Lung (tissue), 12 donors: Measurements from ENCODE around the gene CCL11. TPM values are rescaled to one million over a fixed set of nuclear protein-coding genes. Genes with fewer than 3 reads are reported as not detected.
A peak's percentile ranks its signal among the peaks of the same experiment; 100 is the strongest.
"Not testable (repeated sequence)": the region's sequence is repeated elsewhere in the genome, so short reads cannot be mapped to it uniquely, and the experiment has no call there.

Experiments
- ATAC-seq: fragments of 200-7000 bp; cut with Tn5 transposase; one replicate; pipeline ENCODE4 v1.9.1; 2020; ENCODE audit warnings: moderate number of reproducible peaks; ENCODE audit not compliant: insufficient read depth, low FRiP score
- DNase-seq, 3 donors: peaks; one replicate each; pipeline ENCODE4 v3.0.0-alpha.2; 2013 to 2017
- H3K27ac ChIP-seq, 2 donors: one replicate each; pipeline ENCODE4 v1.5.1; 2013; ENCODE audit warnings: mild to moderate bottlenecking in 2 of 2, moderate library complexity in 2 of 2, control low read depth in 1 of 2, inconsistent platforms in 1 of 2, low read depth in 1 of 2, low read length in 1 of 2
- H3K27me3 ChIP-seq, 3 donors: one replicate each; pipeline ENCODE4 v1.5.1; 2013; ENCODE audit warnings: low read length in 2 of 3; ENCODE audit not compliant: control insufficient read depth in 3 of 3, insufficient read depth in 3 of 3
- H3K36me3 ChIP-seq, 4 donors: one replicate each; pipeline ENCODE4 v1.5.1; 2013; ENCODE audit warnings: low read length in 4 of 4, mild to moderate bottlenecking in 1 of 4, moderate library complexity in 1 of 4; ENCODE audit not compliant: control insufficient read depth in 4 of 4, insufficient read depth in 4 of 4
- H3K4me1 ChIP-seq, 5 donors: one replicate each; pipeline ENCODE4 v1.5.1; 2013; ENCODE audit warnings: low read length in 5 of 5, mild to moderate bottlenecking in 2 of 5, moderate library complexity in 1 of 5; ENCODE audit not compliant: control insufficient read depth in 5 of 5, insufficient read depth in 5 of 5
- H3K4me3 ChIP-seq: one replicate; pipeline ENCODE4 v1.5.1; 2013; ENCODE audit warnings: mild to moderate bottlenecking, control low read depth, moderate library complexity
- H3K9ac ChIP-seq, 2 donors: one replicate each; pipeline ENCODE4 v1.5.1; 2013; ENCODE audit warnings: low read length in 2 of 2, control low read depth in 1 of 2; ENCODE audit not compliant: insufficient read depth in 1 of 2
- H3K9me3 ChIP-seq, 4 donors: one replicate each; pipeline ENCODE4 v1.5.1; 2013; ENCODE audit warnings: low read length in 3 of 4, mild to moderate bottlenecking in 1 of 4, moderate library complexity in 1 of 4; ENCODE audit not compliant: control insufficient read depth in 4 of 4, insufficient read depth in 3 of 4
- WGBS, 2 donors: extraction: QIAGEN DNeasy Blood & Tissue Kit; methylation state at CpG; one replicate each; pipeline ENCODE4 v1.1.7; 2013; 5-methylcytosine and 5-hydroxymethylcytosine counted together
- polyA plus RNA-seq, 2 donors: library from polyadenylated mRNA; stranded (reverse); fragments of 200-250 nt; gene quantifications; one replicate each; pipeline ENCODE4 v1.2.1, GENCODE V29; 2013
- total RNA-seq, 2 donors: library from RNA; depleted of rRNA in 1 of 2; stranded (reverse); fragments of >200 nt in 1 of 2; gene quantifications; one replicate each; pipeline ENCODE4 v1.2.1, GENCODE V29; 2014 to 2021
- TF ChIP-seq, protein P1 (sequence below): IDR thresholded peaks from 2 replicates; pipeline ENCODE4 v1.5.1; 2012; ENCODE audit warnings: mild to moderate bottlenecking; ENCODE audit errors: control extremely low read depth, extremely low read depth
- donor health status: control.
- donor health status: control.
- donor health status: Bipolar disorder and iron deficiency.
- donor health status: healthy.
- donor health status: DM: yes; HTN: yes; CAD: no.

The CCL11 gene
- total and polyA plus RNA-seq, 4 donors, result 0.18 to 3.6 (median 0.59) TPM

DNA sequence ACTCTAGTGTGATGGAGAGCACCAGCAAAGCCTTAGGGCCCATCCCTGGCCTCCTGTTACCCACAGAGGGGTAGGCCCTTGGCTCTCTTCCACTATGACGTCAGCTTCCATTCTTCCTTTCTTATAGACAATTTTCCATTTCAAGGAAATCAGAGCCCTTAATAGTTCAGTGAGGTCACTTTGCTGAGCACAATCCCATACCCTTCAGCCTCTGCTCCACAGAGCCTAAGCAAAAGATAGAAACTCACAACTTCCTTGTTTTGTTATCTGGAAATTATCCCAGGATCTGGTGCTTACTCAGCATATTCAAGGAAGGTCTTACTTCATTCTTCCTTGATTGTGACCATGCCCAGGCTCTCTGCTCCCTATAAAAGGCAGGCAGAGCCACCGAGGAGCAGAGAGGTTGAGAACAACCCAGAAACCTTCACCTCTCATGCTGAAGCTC, 33.5 kb downstream of the CCL11 start, which contains the start of gene CCL8:
Gene CCL8, plus strand, starts transcription at position 397 of the 445 bp plus-strand sequence. CDS start 67 bp downstream, outside the sequence.
- H3K27ac ChIP-seq, result no peak within 1 kb of the TSS
- H3K9me3 ChIP-seq, result peaks cover 0 to under 1% (median 0%) of the 10 kb centered on the region in 4 donors
- no peaks in the 10 kb centered on the region for H3K27me3 ChIP-seq
- DNase-seq (peak in 1 of 3 donors; percentile 35), ATAC-seq (no peak)
- no peak within 1 kb of the TSS for H3K9ac ChIP-seq
- TF ChIP-seq, protein P1, sequence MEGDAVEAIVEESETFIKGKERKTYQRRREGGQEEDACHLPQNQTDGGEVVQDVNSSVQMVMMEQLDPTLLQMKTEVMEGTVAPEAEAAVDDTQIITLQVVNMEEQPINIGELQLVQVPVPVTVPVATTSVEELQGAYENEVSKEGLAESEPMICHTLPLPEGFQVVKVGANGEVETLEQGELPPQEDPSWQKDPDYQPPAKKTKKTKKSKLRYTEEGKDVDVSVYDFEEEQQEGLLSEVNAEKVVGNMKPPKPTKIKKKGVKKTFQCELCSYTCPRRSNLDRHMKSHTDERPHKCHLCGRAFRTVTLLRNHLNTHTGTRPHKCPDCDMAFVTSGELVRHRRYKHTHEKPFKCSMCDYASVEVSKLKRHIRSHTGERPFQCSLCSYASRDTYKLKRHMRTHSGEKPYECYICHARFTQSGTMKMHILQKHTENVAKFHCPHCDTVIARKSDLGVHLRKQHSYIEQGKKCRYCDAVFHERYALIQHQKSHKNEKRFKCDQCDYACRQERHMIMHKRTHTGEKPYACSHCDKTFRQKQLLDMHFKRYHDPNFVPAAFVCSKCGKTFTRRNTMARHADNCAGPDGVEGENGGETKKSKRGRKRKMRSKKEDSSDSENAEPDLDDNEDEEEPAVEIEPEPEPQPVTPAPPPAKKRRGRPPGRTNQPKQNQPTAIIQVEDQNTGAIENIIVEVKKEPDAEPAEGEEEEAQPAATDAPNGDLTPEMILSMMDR, result no peak
- WGBS, 2 donors, result 33 to 41% methylated on average over 2 of the region's 2 CpGs
- no peaks in the 10 kb centered on the region for H3K36me3 ChIP-seq
- H3K4me3 ChIP-seq, result no peak within 1 kb of the TSS
- H3K4me1 ChIP-seq, result peaks cover 0 to 2% (median under 1%) of the 10 kb centered on the region in 5 donors

DNA sequence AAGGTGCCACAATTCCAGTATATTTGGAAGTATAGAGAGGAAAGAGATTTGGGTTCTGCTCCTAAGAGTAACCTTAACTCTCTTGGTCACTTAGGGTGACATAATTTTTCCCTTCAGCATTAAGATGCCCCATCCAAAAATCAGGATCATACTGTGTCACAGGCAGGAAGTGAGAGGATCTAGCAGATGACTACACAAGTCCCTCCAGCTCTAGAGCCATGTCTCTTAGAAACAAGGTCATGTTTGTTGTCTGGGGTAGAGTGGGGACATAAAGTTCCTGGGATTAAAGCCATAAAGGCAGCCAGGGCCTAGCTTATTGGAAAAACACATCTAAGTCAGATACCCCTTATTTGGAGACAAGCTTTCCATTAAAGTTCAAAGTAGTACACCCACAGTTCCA, 36.4 kb downstream of the CCL11 start:
- no peaks in the 10 kb centered on the region for H3K36me3 ChIP-seq
- H3K9ac ChIP-seq, result no peak overlapping the region
- H3K9me3 ChIP-seq, result peaks cover 0 to 5% (median 0%) of the 10 kb centered on the region in 4 donors
- no peak for DNase-seq
- ATAC-seq, result no peak
- TF ChIP-seq, protein P1, result no peak
- H3K4me1 ChIP-seq, result peaks cover 0 to 2% (median 0%) of the 10 kb centered on the region in 5 donors
- no peak overlapping the region for H3K27ac ChIP-seq
- no peak overlapping the region for H3K4me3 ChIP-seq
- no peaks in the 10 kb centered on the region for H3K27me3 ChIP-seq

DNA sequence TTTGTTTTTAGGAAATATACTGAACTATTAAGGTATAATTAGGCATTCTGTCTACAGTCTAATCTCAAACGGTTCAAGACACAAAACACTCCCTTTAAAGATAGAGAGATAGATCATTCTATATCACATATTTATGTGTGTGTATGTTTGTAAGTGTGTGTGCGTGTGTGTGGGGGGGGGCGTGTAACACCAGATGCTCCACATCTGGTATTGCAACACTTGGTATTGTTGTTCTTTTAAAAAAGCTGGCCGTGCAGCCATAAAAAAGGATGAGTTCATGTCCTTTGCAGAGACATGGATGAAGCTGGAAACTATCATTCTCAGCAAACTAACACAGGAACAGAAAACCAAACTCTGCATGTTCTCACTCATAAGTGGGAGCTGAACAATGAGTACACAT, 42.0 kb downstream of the CCL11 start:
- not testable (repeated sequence) for H3K27ac ChIP-seq, H3K27me3 ChIP-seq, H3K9ac ChIP-seq, H3K9me3 ChIP-seq, H3K4me3 ChIP-seq, H3K36me3 ChIP-seq, ATAC-seq
- peak; percentile 81 to 94 (median 89) for DNase-seq
- H3K4me1 ChIP-seq, result peaks cover 0 to 28% (median 0%) of the 10 kb centered on the region in 5 donors
- WGBS, 2 donors, result 65 to 69% methylated on average over 4 of the region's 4 CpGs

DNA sequence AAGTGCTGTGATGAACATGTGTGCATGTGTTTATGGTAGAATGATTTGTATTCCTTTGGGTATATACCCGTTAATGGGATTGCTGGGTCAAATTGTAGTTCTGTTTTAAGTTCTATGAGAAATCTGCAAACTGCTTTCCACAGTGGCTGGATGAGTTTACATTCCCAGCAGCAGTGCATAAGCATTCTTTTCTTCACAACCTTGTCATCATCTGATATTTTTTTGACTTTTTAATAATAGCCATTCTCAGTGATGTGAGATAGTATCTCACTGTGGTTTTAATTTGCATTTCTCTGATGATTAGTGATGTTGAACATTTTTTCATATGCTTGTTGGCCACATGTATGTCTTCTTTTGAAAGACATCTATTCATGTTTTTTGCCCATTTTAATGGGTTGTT, 52.2 kb downstream of the CCL11 start:
- H3K4me3 ChIP-seq, result no peak overlapping the region
- no peak overlapping the region for H3K27ac ChIP-seq
- H3K9ac ChIP-seq, result no peak overlapping the region
- DNase-seq (no peak), ATAC-seq (no peak)
- H3K36me3 ChIP-seq, result no peaks in the 10 kb centered on the region
- 77 to 81% methylated on average over 1 of the region's 1 CpG for WGBS, 2 donors
- H3K4me1 ChIP-seq, result no peaks in the 10 kb centered on the region
- no peaks in the 10 kb centered on the region for H3K9me3 ChIP-seq
- H3K27me3 ChIP-seq, result no peaks in the 10 kb centered on the region
- TF ChIP-seq, protein P1, result no peak

Other genes starting within 250 kb of the CCL11 start
- 10 to 100 TPM; 80.8 to 93.5 TPM for gene CCL2, start 30.5 kb upstream of the CCL11 start, total RNA-seq
- gene CCL2, start 30.5 kb upstream of the CCL11 start, polyA plus RNA-seq, result 1,000 to 10,000 TPM in 1 of 2 donors, 100 to 1,000 TPM in 1; 226 to 1,172 TPM
- gene CCL7, start 15.5 kb upstream of the CCL11 start, total RNA-seq, result 1 to 10 TPM in 1 of 2 donors, not detected in 1; 1.0 TPM
- gene CCL7, start 15.5 kb upstream of the CCL11 start, polyA plus RNA-seq, result 10 to 100 TPM in 1 of 2 donors, 1 to 10 TPM in 1; 1.0 to 44.9 TPM
- under 1 TPM; 0.26 to 0.95 TPM for gene CCL8, start 33.7 kb downstream of the CCL11 start, total RNA-seq
- gene CCL8, start 33.7 kb downstream of the CCL11 start, polyA plus RNA-seq, result 1 to 10 TPM in 1 of 2 donors, under 1 TPM in 1; 0.49 to 7.6 TPM
- 1 to 10 TPM; 4.4 to 4.6 TPM for gene CCL13, start 70.7 kb downstream of the CCL11 start, total RNA-seq
- 1 to 10 TPM; 2.5 to 3.7 TPM for gene CCL13, start 70.7 kb downstream of the CCL11 start, polyA plus RNA-seq
- gene CCL1, start 77.5 kb downstream of the CCL11 start, total RNA-seq, result not detected
- gene CCL1, start 77.5 kb downstream of the CCL11 start, polyA plus RNA-seq, result under 1 TPM in 1 of 2 donors, not detected in 1; 0.44 TPM